Measurements from ENCODE around the gene NPIPB6. TPM values are rescaled to one million over a fixed set of nuclear protein-coding genes. Genes with fewer than 3 reads are reported as not detected.
"Not testable (repeated sequence)": the region's sequence is repeated elsewhere in the genome, so short reads cannot be mapped to it uniquely, and the experiment has no call there.

Gene NPIPB6
- total RNA-seq (2014; rRNA removed; shearing (Covaris generic); ENCODE audit: low replicate concordance), result 0.47 and 8.3 TPM in 2 replicates

- H3K36me3 ChIP-seq (ENCODE audit: insufficient read depth, low read length); H3K9me3 ChIP-seq (ENCODE audit: low read length); H3K9ac ChIP-seq (ENCODE audit: low read length); H3K4me1 ChIP-seq (ENCODE audit: low read length); H2AFZ ChIP-seq (ENCODE audit: low read length); H3K27me3 ChIP-seq (ENCODE audit: low read length); H3K9me2 ChIP-seq (replicated peaks; ENCODE audit: insufficient read depth, low read length); H4K20me1 ChIP-seq (ENCODE audit: insufficient read depth, low read depth, low read length); H3K4me3 ChIP-seq (ENCODE audit: low read length); DNase-seq; H3K79me2 ChIP-seq (ENCODE audit: low read length); H3K4me2 ChIP-seq (ENCODE audit: low read depth, low read length, poor library complexity, severe bottlenecking): not testable (repeated sequence)
- H3K27ac ChIP-seq (ENCODE audit: low read length), result peak within 1 kb of the TSS; percentile 45; the same call in 1 of the 2 replicates
Measured at GRCh38 chr16:28363408-28363807, at the start of gene NPIPB6. NPIPB6 (minus strand) TSS chr16:28363508; CDS start chr16:28362822, 686 bp downstream.

- H3K27ac ChIP-seq (ENCODE audit: low read length); H4K20me1 ChIP-seq (ENCODE audit: insufficient read depth, low read depth, low read length); H3K79me2 ChIP-seq (ENCODE audit: low read length); H3K27me3 ChIP-seq (ENCODE audit: low read length); H3K4me1 ChIP-seq (ENCODE audit: low read length); H2AFZ ChIP-seq (ENCODE audit: low read length); DNase-seq; H3K9me3 ChIP-seq (ENCODE audit: low read length); H3K9me2 ChIP-seq (replicated peaks; ENCODE audit: insufficient read depth, low read length); H3K36me3 ChIP-seq (ENCODE audit: insufficient read depth, low read length): not testable (repeated sequence)
- Histone ChIP-seq H3K9ac (ENCODE audit: low read length) (peak within 1 kb of the TSS; percentile 59; the same call in 1 of the 2 replicates), H3K4me3 (ENCODE audit: low read length) (peak within 1 kb of the TSS; percentile 59; the same call in 1 of the 2 replicates), H3K4me2 (ENCODE audit: low read depth, low read length, poor library complexity, severe bottlenecking) (peak within 1 kb of the TSS; percentile 56)
Measured at GRCh38 chr16:28403220-28404072, 40.1 kb upstream of the NPIPB6 start, which contains the start of gene EIF3CL. EIF3CL (minus strand) TSS chr16:28403841; CDS start chr16:28403618, 223 bp downstream.

- not testable (repeated sequence) for H3K79me2 ChIP-seq (ENCODE audit: low read length); H2AFZ ChIP-seq (ENCODE audit: low read length); H3K9me3 ChIP-seq (ENCODE audit: low read length); H3K4me2 ChIP-seq (ENCODE audit: low read depth, low read length, poor library complexity, severe bottlenecking); H3K4me1 ChIP-seq (ENCODE audit: low read length); H3K9ac ChIP-seq (ENCODE audit: low read length); DNase-seq; H3K4me3 ChIP-seq (ENCODE audit: low read length); H4K20me1 ChIP-seq (ENCODE audit: insufficient read depth, low read depth, low read length); H3K27ac ChIP-seq (ENCODE audit: low read length); H3K36me3 ChIP-seq (ENCODE audit: insufficient read depth, low read length); H3K27me3 ChIP-seq (ENCODE audit: low read length); H3K9me2 ChIP-seq (replicated peaks; ENCODE audit: insufficient read depth, low read length)
Measured at GRCh38 chr16:28392054-28392453, 28.7 kb upstream of the NPIPB6 start.

- H3K4me2 ChIP-seq (ENCODE audit: low read depth, low read length, poor library complexity, severe bottlenecking); H3K4me3 ChIP-seq (ENCODE audit: low read length); H3K4me1 ChIP-seq (ENCODE audit: low read length); H3K9me3 ChIP-seq (ENCODE audit: low read length); DNase-seq; H3K9ac ChIP-seq (ENCODE audit: low read length); H4K20me1 ChIP-seq (ENCODE audit: insufficient read depth, low read depth, low read length); H3K79me2 ChIP-seq (ENCODE audit: low read length); H3K27me3 ChIP-seq (ENCODE audit: low read length); H2AFZ ChIP-seq (ENCODE audit: low read length); H3K27ac ChIP-seq (ENCODE audit: low read length); H3K9me2 ChIP-seq (replicated peaks; ENCODE audit: insufficient read depth, low read length); H3K36me3 ChIP-seq (ENCODE audit: insufficient read depth, low read length): not testable (repeated sequence)
Measured at GRCh38 chr16:28382177-28382867, 19.0 kb upstream of the NPIPB6 start.

GRCh38 chr16:28377822-28378221 lies 14.5 kb upstream of the NPIPB6 start:
- H3K27me3 ChIP-seq (ENCODE audit: low read length); H3K27ac ChIP-seq (ENCODE audit: low read length); H3K4me2 ChIP-seq (ENCODE audit: low read depth, low read length, poor library complexity, severe bottlenecking); H2AFZ ChIP-seq (ENCODE audit: low read length); H3K4me1 ChIP-seq (ENCODE audit: low read length); H3K4me3 ChIP-seq (ENCODE audit: low read length); H3K9ac ChIP-seq (ENCODE audit: low read length); H3K9me2 ChIP-seq (replicated peaks; ENCODE audit: insufficient read depth, low read length); H4K20me1 ChIP-seq (ENCODE audit: insufficient read depth, low read depth, low read length); H3K79me2 ChIP-seq (ENCODE audit: low read length); H3K36me3 ChIP-seq (ENCODE audit: insufficient read depth, low read length); H3K9me3 ChIP-seq (ENCODE audit: low read length); DNase-seq: not testable (repeated sequence)

GRCh38 chr16:28377108-28377625 lies 13.9 kb upstream of the NPIPB6 start:
- not testable (repeated sequence) for H3K36me3 ChIP-seq (ENCODE audit: insufficient read depth, low read length); H3K9me2 ChIP-seq (replicated peaks; ENCODE audit: insufficient read depth, low read length); H3K4me2 ChIP-seq (ENCODE audit: low read depth, low read length, poor library complexity, severe bottlenecking); H3K27ac ChIP-seq (ENCODE audit: low read length); H3K27me3 ChIP-seq (ENCODE audit: low read length); H2AFZ ChIP-seq (ENCODE audit: low read length); H3K4me1 ChIP-seq (ENCODE audit: low read length); DNase-seq; H3K79me2 ChIP-seq (ENCODE audit: low read length); H3K9ac ChIP-seq (ENCODE audit: low read length); H3K9me3 ChIP-seq (ENCODE audit: low read length); H4K20me1 ChIP-seq (ENCODE audit: insufficient read depth, low read depth, low read length); H3K4me3 ChIP-seq (ENCODE audit: low read length)

- not testable (repeated sequence) for H3K9me3 ChIP-seq (ENCODE audit: low read length); H3K79me2 ChIP-seq (ENCODE audit: low read length); H3K4me3 ChIP-seq (ENCODE audit: low read length); H4K20me1 ChIP-seq (ENCODE audit: insufficient read depth, low read depth, low read length); H3K9ac ChIP-seq (ENCODE audit: low read length); H2AFZ ChIP-seq (ENCODE audit: low read length); H3K27me3 ChIP-seq (ENCODE audit: low read length); H3K4me1 ChIP-seq (ENCODE audit: low read length); H3K4me2 ChIP-seq (ENCODE audit: low read depth, low read length, poor library complexity, severe bottlenecking); DNase-seq; H3K27ac ChIP-seq (ENCODE audit: low read length); H3K36me3 ChIP-seq (ENCODE audit: insufficient read depth, low read length); H3K9me2 ChIP-seq (replicated peaks; ENCODE audit: insufficient read depth, low read length)
Measured at GRCh38 chr16:28375115-28375514, 11.8 kb upstream of the NPIPB6 start.

- H3K27ac ChIP-seq (ENCODE audit: low read length); H3K9ac ChIP-seq (ENCODE audit: low read length); H3K27me3 ChIP-seq (ENCODE audit: low read length); H3K79me2 ChIP-seq (ENCODE audit: low read length); H2AFZ ChIP-seq (ENCODE audit: low read length); H3K36me3 ChIP-seq (ENCODE audit: insufficient read depth, low read length); DNase-seq; H3K9me3 ChIP-seq (ENCODE audit: low read length); H3K4me2 ChIP-seq (ENCODE audit: low read depth, low read length, poor library complexity, severe bottlenecking); H3K9me2 ChIP-seq (replicated peaks; ENCODE audit: insufficient read depth, low read length); H4K20me1 ChIP-seq (ENCODE audit: insufficient read depth, low read depth, low read length); H3K4me3 ChIP-seq (ENCODE audit: low read length); H3K4me1 ChIP-seq (ENCODE audit: low read length): not testable (repeated sequence)
Measured at GRCh38 chr16:28374281-28374680, 11.0 kb upstream of the NPIPB6 start.
